GM21360 (cell line): ENCODE data around the gene PLA2G2E.
"Not testable (repeated sequence)": the region's sequence is repeated elsewhere in the genome, so short reads cannot be mapped to it uniquely, and the experiment has no call there.

ENCODE experiments used
- ATAC-seq: cut with Tn5 transposase; IDR thresholded peaks from one replicate; pipeline ENCODE4 v1.9.1; 2021; ENCODE audit warnings: mild to moderate bottlenecking, moderate library complexity; ENCODE audit not compliant: unreplicated experiment

The PLA2G2E gene

DNA sequence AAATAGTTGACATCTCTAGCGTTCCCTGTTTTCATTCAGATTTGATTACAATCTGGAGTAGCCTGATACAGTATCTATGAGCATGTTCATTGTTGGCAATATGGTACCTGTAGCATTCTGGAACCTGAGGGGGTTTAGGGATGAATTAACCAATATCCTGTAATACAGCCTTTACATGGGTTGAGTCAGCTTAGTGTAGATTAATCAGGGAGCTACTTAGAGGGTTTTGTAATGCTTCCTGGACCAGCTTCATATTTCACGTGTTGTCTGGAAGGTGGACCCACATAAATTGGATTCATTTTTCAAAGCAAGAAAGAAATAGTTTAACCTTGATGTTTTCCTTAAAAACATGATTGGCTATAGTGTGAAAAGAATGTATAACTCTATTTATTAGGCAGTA lies 37.6 kb downstream of the PLA2G2E start:
- no peak for ATAC-seq

DNA sequence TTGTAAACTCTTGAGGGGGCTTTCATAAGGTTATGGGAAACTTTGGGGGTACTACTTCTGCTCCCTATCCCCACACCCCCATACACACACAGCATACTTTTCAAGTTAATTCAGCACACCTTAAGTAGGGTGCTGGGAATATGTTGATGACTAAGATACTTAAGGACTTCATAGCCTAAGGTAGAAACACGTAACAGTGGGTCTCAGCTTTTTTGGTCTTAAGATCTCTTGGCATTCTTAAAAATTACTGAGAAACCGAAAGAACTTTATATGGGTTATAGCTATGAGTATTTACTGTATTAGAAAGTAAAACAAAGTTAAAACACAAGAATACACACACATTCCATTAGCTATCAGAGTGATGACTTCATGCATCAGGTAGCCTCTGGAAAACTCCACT lies 39.1 kb downstream of the PLA2G2E start:
- ATAC-seq = no peak

DNA sequence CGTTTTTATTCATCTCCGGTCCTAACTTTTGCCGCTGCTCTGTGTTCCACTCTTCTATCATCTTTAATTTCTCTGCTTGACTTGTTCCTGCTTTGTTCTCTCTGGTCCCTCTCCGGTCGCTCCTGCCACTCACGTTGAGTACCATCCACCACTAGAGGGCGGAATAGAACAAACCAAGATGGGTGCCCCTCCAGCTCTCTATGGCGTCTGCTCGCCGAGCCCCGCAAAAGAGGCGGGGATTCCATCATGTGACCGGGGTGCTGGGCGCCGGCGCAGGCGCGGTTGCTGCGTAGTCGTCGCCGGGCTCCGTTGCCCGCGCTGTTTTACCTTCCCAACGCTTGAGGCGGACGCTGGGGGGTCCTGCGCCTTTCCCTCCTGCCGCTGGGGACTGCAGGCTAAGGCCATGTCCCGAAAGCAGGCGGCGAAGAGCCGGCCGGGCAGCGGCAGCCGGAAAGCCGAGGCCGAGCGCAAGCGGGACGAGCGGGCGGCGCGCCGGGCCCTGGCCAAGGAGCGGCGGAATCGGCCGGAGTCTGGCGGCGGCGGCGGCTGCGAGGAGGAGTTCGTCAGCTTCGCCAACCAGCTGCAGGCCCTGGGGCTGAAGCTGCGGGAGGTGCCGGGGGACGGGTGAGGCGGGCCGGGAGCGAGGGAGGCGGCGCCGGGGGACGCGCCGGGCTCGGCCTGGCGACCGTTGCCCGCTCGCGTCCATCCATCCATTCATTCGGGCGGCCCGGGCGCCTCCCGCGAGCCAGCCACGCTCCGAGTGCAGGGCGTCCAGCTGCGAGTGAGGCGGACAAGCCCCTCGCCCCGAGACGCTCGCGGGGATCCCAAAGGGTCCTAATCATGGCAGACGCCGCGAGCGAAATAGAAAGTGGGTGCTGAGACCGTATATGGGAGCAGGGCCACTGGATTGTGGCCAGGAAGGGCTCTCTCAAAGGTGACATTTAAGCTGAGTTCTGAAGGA lies 41.0 kb downstream of the PLA2G2E start, which contains the start of gene OTUD3:
Gene OTUD3 (plus strand): TSS at position 285 of the 961 bp plus-strand sequence. CDS start 119 bp downstream, at position 404.
- peak; percentile 90 for ATAC-seq

DNA sequence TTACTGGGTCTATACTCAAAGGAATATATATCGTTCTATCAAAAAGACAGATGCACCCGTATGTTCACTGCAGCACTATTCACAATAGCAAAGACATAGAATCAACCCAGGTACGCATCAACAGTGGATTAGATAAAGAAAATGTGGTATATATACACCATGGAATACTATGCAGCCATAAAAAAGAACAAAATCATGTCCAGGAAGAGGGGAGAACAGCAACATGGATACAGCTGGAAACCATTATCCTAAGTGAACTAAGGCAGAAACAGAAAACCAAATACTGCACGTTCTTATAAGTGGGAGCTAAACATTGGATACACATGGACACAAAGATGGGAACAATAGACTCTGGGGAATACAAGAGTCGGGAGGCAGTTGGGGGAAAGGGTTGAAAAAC lies 42.6 kb downstream of the PLA2G2E start:
- ATAC-seq = not testable (repeated sequence)

DNA sequence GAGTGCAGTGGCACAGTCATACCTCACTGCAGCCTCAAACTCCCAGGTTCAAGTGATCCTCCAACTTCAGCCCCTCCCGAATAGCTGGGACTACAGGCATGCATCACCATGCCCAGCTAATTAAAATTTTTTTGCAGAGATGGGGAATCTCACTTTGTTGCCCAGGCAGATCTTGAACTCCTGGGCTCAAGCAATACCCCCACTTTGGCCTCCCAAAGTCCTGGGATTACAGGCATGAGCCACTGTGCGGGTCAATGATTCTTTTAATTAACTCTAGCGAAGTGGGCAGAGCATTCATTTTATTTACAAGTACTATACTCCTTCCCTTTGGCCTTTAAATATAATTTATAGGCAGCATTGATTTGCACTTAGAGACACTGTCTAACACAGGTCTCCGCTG lies 43.8 kb downstream of the PLA2G2E start:
- no peak for ATAC-seq

DNA sequence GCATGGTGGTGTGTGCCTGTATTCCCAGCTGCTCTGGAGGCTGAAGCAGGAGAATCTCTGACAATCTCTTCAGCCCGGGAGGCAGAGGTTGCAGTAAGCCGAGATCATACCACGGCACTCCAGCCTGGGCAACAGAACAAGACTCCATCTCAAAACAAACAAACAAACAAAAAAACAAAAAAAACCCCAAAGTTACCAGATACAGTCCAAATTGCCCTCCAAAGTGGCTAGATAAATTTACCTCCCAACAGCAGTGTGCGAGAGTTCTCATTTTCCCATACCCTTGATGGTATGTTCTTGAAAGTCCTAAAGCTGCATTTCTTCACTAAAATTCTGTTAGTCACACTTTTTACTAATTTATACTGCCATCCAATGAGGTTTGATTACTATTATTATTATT lies 44.2 kb downstream of the PLA2G2E start:
- no peak for ATAC-seq

DNA sequence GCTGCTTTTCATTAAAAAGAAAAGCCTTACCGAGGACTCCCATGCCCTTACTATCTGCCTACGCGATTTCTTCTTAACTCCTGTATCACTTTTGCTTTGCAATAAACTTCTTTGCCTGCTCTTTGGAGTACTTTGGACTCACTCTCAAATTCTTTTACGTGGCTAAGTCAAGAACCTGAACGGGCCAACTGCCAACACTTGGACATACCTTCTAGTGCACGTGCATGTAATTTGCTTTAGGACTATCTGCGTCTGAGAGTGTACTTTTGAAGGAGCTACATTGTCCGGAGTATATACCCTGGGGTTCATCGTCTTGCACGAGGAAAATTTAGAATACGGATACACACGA lies 44.8 kb downstream of the PLA2G2E start:
- ATAC-seq = no peak

DNA sequence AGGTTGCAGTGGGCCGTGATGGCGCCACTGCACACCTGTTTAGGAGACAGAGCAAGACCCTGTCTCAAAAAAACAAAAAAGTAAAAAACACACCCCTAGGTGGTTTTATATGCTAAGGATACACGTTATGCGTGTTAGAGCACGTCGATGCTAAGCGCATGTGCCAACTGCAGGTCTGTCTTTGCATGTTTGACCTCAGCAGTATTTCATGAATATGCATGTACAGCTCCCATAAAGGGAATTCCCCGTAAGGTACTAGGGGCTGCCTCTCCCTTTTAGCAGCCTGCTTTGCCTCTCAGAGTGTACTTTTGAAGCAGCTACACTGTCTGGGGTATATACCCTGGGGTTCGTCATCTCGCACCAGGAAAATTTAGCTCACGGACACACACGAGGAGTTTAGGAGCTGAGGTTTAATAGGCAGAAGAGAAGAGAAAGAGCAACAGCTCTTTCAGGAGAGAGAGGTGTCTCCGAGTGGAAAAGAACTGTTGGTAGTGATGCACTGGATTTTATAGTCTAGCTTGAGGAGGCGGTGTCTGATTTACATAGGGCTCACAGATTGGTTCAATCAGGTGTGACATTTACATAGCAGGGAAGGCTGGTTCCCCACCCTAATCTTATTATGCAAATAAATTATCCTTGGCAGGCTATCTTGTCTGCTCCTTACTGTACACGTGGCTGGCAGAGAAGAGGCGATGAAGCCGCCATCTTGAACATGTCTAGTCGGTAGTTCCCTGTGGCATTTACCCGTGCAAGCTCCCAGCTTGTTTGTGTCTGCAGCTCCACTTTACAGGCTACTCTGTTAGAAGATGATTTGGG lies 45.4 kb downstream of the PLA2G2E start:
- no peak for ATAC-seq

DNA sequence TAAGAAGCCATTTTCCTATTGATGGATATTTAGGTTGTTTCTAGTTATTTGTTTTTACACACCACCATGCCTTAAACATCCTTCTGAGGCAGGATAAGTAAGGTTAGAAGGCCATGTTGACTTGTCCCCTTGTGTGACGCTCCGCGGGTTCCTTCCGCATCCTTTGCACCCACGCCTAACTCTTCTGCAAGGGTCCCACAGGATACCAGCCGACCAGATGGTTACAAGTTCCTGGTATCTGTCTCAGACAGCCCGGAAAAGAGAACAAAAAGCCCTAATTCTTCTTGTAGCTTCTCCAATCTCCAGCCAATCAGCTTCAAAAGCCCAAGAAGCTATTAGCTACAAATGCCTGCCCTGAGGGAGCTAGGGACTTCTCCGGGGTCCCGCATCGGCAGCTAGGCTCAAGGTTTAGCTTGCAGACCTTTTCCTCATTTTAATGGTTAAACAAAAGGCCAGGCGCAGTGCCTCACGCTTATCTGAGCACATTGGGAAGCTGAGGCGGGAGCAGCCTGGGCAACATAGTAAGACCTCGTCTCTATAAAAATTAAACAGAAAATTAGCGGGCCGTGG lies 46.2 kb downstream of the PLA2G2E start:
- ATAC-seq = no peak

DNA sequence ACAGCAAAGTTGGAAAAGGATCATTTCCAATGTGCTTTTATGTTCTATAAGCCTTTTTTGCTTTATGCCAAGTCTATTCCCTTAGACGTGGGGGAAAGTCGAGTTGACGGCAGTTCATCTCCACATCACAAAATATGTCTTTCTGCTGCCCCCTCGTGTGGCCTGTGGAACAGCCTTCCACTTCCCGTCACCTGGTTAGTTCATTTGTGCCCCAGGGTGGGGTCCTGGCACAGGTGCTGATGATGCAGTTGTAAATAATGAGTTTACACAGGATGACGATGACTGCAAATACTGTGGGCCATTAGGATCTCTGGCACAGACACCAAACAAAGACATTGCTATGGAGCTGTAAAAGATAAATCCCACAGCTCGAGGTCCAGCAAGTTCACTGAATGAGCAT lies 51.2 kb downstream of the PLA2G2E start:
- ATAC-seq = no peak
